OCI-LY7 (cell line): ENCODE measurements around the gene NAPA. TPM values are rescaled to one million over a fixed set of nuclear protein-coding genes. Genes with fewer than 3 reads are reported as not detected.

Experiments
- BruUV-seq: library from RNA; stranded (reverse); fragments of 400-500 nt; replicated peaks from 2 replicates; lab custom pipeline; 2021; lab: Mats Ljungman, UMichigan
- CTCF ChIA-PET: fragments of 300-600 bp; sonication (Branson Sonifier 250); formaldehyde crosslinking; loops from one replicate; lab custom pipeline; 2022; ENCODE audit warnings: antibody characterized with exemption; ENCODE audit not compliant: unreplicated experiment; lab: Charles Lee
- POLR2A ChIA-PET: fragments of 300-600 bp; sonication (Branson Sonifier 250); formaldehyde crosslinking; loops from one replicate; lab custom pipeline; 2022; ENCODE audit warnings: antibody characterized with exemption; lab: Charles Lee
- DNase-seq: peaks from one replicate; pipeline ENCODE4 v3.0.0-alpha.2; 2015; ENCODE audit warnings: low spot score
- H2AFZ ChIP-seq: fragments of 200-600 bp; sonication (generic), shearing (Covaris generic); 2 replicates; pipeline ENCODE4 v1.6.1; 2014; ENCODE audit warnings: mild to moderate bottlenecking, antibody characterized with exemption, low read length, moderate library complexity
- H3K27ac ChIP-seq: fragments of 200-600 bp; sonication (generic); 2 replicates; pipeline ENCODE4 v1.5.1; 2014; ENCODE audit warnings: mixed run types, low read depth, mild to moderate bottlenecking, moderate library complexity, low read length, inconsistent platforms; ENCODE audit not compliant: poor library complexity, severe bottlenecking
- H3K36me3 ChIP-seq: fragments of 200-600 bp; sonication (generic); 2 replicates; pipeline ENCODE4 v1.6.1; 2014; ENCODE audit warnings: mild to moderate bottlenecking, antibody characterized with exemption, low read length, moderate library complexity, mixed read lengths; ENCODE audit not compliant: insufficient read depth
- H3K4me1 ChIP-seq: fragments of 200-600 bp; sonication (generic); 2 replicates; pipeline ENCODE4 v1.5.1; 2014; ENCODE audit warnings: mild to moderate bottlenecking, low read length; ENCODE audit not compliant: insufficient read depth, poor library complexity, severe bottlenecking
- H3K4me2 ChIP-seq: fragments of 200-600 bp; sonication (generic); 2 replicates; pipeline ENCODE4 v1.6.1; 2014; ENCODE audit warnings: mild to moderate bottlenecking, low read length
- H3K4me3 ChIP-seq: fragments of 200-600 bp; sonication (generic); 2 replicates; pipeline ENCODE4 v1.5.1; 2014; ENCODE audit warnings: mild to moderate bottlenecking, low read depth, low read length; ENCODE audit not compliant: poor library complexity, severe bottlenecking
- H3K79me2 ChIP-seq: fragments of 200-600 bp; sonication (generic); 2 replicates; pipeline ENCODE4 v1.6.1; 2016; ENCODE audit warnings: low read depth, mild to moderate bottlenecking, low read length, moderate library complexity, mixed read lengths; ENCODE audit not compliant: insufficient read depth
- H3K9me2 ChIP-seq: fragments of 200-600 bp; sonication (generic); 2 replicates; pipeline ENCODE4 v1.6.1; 2016; ENCODE audit warnings: mild to moderate bottlenecking, low read length, mixed read lengths; ENCODE audit not compliant: insufficient read depth
- H3K9me3 ChIP-seq: fragments of 200-600 bp; sonication (generic); 2 replicates; pipeline ENCODE4 v1.6.1; 2014; ENCODE audit warnings: mild to moderate bottlenecking, mixed run types, low read length, mixed read lengths
- H4K20me1 ChIP-seq: fragments of 200-600 bp; sonication (generic); 2 replicates; pipeline ENCODE4 v1.6.1; 2014; ENCODE audit warnings: mild to moderate bottlenecking, antibody characterized with exemption, low read length, moderate library complexity, mixed read lengths; ENCODE audit not compliant: insufficient read depth
- CTCF ChIP-seq: fragments of 200-600 bp; sonication (generic); conservative IDR thresholded peaks from 2 replicates; pipeline ENCODE4 v1.5.1; 2014; ENCODE audit warnings: mild to moderate bottlenecking, antibody characterized with exemption, low read length, moderate library complexity, mixed read lengths
- EZH2phosphoT487 ChIP-seq: fragments of 200-600 bp; sonication (generic); IDR thresholded peaks from 2 replicates; pipeline ENCODE4 v1.6.1; 2018; ENCODE audit warnings: low read depth, borderline replicate concordance, mild to moderate bottlenecking, mixed run types, antibody characterized with exemption, low read length, moderate library complexity, mixed read lengths
- intact Hi-C: fragments of 100-400 bp; cut with micrococcal nuclease; formaldehyde crosslinking; loops from one replicate; pipeline ENCODE4 v1.10.0; 2022; ENCODE audit not compliant: unreplicated experiment
- total RNA-seq, 2 experiments: library from RNA; depleted of rRNA in 1 of 2; stranded (reverse); fragments of >200 nt in 1 of 2; shearing (Covaris generic) in 1 of 2; gene quantifications; 2 replicates each; pipeline ENCODE4 v1.2.3, GENCODE V29; 2014 to 2022

NAPA gene
- total RNA-seq, 2 experiments from 2014 or later, result 56.5 to 71.4 TPM

GRCh38 chr19:47492137-47492533 is 22.7 kb downstream of the NAPA start:
- TF ChIP-seq EZH2phosphoT487, result no peak
- no peak for TF ChIP-seq CTCF
- CTCF ChIA-PET, result no interaction called here
- Histone ChIP-seq H3K36me3 (peaks cover 31% of the 10 kb centered on the region; the same call in 1 of the 2 replicates), H2AFZ (no peak overlapping the region), H3K4me1 (peaks cover 22% of the 10 kb centered on the region), H3K4me2 (no peak overlapping the region), H3K9me2 (no peaks in the 10 kb centered on the region), H3K79me2 (no peaks in the 10 kb centered on the region), H3K4me3 (no peak overlapping the region), H4K20me1 (no peaks in the 10 kb centered on the region; the same call in 1 of the 2 replicates), H3K9me3 (no peaks in the 10 kb centered on the region), H3K27ac (no peak overlapping the region)
- no TSS peak for BruUV-seq
- POLR2A ChIA-PET, result no interaction called here
- DNase-seq, result no peak
- intact Hi-C loops, result no loop called here

GRCh38 chr19:47491358-47492136 is 23.3 kb downstream of the NAPA start:
- no peaks in the 10 kb centered on the region; the same call in 1 of the 2 replicates for H4K20me1 ChIP-seq
- H2AFZ ChIP-seq, result no peak overlapping the region
- no peak for TF ChIP-seq CTCF
- no peak for TF ChIP-seq EZH2phosphoT487
- POLR2A ChIA-PET, result no interaction called here
- H3K9me3 ChIP-seq, result no peaks in the 10 kb centered on the region
- H3K4me3 ChIP-seq, result no peak overlapping the region
- H3K36me3 ChIP-seq, result peaks cover 31% of the 10 kb centered on the region; the same call in 1 of the 2 replicates
- H3K27ac ChIP-seq, result no peak overlapping the region
- no peaks in the 10 kb centered on the region for H3K9me2 ChIP-seq
- no peaks in the 10 kb centered on the region for H3K79me2 ChIP-seq
- DNase-seq, result no peak
- peaks cover 28% of the 10 kb centered on the region for H3K4me1 ChIP-seq
- intact Hi-C loops, result no loop called here
- no peak overlapping the region for H3K4me2 ChIP-seq
- CTCF ChIA-PET, result no interaction called here
- no TSS peak for BruUV-seq

GRCh38 chr19:47490847-47491246 is 24.0 kb downstream of the NAPA start:
- Histone ChIP-seq H3K4me2 (no peak overlapping the region), H3K4me3 (no peak overlapping the region), H4K20me1 (no peaks in the 10 kb centered on the region; the same call in 1 of the 2 replicates), H3K9me2 (no peaks in the 10 kb centered on the region), H3K79me2 (no peaks in the 10 kb centered on the region), H3K27ac (no peak overlapping the region), H3K9me3 (no peaks in the 10 kb centered on the region), H2AFZ (no peak overlapping the region), H3K4me1 (peaks cover 35% of the 10 kb centered on the region), H3K36me3 (peaks cover 32% of the 10 kb centered on the region)
- TF ChIP-seq CTCF (no peak), EZH2phosphoT487 (no peak)
- POLR2A ChIA-PET, result no interaction called here
- CTCF ChIA-PET, result no interaction called here
- peak; percentile 33 for DNase-seq
- intact Hi-C loops, result no loop called here
- BruUV-seq, result no TSS peak
